NOMO-1 treated with dmso at 0.1 percent for 144 hours (cell line): ENCODE measurements around the gene IQCH.
A peak's percentile ranks its signal among the peaks of the same experiment; 100 is the strongest.

Experiments
- DNase-seq: peaks from one replicate; lab custom pipeline; 2025; ENCODE audit not compliant: unreplicated experiment; lab: John Stamatoyannopoulos, UW

IQCH gene

DNA sequence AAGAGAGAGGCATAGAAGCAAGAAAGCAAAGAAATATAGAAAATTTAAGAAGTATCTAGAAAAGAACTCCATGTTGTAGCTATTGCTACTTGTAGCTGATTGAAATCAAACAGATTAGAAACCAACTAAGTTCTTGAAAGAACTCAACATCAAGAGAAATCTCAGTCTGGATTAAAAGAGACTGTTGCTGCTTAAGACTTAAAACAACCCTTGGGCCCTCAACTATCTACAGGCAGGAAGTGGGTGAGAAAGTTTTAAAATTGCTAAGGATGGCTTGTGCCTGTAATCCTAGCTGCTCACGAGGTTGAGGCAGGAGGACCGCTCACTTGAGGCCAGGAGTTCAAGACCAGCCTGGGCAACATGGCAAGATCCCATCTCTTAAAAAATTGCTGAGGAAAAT is 227.1 kb downstream of the IQCH start:
- DNase-seq = no peak

DNA sequence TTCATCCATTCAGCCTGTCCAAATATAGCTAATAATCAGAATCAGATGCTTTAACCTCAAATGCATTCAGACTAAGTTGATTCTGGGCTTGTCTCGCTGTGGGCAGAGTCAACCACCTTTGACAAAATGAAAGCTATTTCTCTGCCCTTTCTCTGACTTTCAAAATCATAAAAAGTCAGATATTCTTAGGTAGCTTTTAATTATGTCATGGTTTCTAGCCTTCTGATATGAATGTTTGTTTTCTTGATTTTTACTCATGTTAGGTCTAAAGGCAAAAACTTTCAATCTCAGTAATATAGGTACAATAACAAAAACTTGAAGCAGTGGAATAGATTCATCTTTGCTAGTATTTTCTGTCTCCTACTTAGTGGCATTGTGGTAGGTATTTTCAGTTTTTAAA is 241.0 kb downstream of the IQCH start:
- DNase-seq = no peak

DNA sequence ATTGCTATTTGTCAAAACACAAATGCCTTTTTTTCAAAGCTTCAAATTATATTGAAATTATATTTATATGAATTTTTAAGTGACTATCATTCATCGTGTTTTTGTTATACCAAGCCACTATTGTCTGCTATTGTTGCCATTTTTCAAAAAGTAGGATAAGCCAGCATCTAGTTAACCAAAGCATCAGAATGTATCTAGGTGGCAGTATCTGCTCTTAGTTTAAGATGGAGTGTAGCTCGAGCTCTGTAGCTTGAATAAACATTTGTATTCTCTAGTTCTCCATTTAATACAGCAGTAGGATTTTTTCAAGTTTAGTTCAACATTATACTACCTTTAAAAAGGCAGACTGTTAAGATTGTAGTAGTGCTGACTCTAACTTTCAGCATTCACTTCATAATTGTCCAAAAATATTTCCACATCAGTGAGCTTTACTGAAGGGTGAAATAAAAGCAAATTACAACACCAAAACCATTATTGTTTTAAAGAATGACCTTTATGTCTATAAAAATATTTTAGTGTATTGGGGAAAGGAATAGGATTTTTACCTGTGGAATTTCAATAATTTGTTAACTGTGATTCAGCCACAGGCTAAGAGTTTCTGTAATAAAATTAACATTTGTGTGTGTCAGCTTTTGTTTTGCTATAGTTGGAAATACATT is 246.7 kb downstream of the IQCH start:
- DNase-seq = peak; percentile 30

DNA sequence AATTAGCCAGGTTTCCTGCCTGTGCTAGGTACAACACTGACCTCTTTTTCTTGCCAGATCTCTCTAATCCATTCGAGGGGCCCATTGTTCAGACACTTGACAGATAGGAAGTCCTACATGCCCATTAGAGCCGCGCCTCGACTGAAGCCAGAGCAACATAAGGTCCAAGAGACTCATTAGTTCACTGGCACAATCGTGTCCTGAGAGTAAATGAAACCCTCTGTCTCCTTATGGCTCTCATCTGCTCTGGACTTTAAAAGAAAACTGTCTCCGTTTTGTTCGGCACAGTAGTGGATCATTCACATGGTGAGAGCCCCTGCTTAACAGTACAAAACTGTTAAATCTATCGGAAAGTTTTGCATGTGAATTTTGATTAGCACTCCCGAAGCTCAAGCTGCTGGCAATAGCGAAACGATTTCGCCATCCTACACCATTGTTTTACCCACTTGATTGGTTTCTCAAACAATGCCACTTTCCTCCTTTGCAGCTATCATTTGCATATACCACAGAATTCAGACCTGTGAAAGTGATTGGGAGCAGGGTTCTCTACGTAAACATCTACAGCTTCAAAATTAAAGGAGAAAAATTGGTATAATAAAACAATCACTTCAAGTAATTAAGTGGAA is 247.4 kb downstream of the IQCH start:
- no peak for DNase-seq

DNA sequence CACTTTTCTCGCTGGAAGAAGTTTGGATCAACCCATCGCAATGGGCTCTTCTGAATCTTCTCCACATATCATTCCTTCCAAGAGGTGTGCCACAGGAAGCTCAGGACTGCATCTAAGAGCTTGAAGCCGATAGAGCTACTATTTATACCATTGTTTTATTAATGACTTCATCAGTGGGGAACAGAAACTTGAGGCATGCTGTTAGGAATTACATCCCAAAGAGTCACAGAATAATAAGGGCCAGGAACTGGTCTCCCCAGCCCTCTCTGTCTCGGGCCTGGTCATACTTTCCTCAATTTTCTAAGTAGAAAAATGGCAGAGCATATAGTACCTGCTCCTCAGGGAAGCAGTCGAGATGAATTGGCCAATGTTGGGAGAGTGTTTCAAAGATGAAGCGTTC is 249.5 kb downstream of the IQCH start:
- DNase-seq = no peak

DNA sequence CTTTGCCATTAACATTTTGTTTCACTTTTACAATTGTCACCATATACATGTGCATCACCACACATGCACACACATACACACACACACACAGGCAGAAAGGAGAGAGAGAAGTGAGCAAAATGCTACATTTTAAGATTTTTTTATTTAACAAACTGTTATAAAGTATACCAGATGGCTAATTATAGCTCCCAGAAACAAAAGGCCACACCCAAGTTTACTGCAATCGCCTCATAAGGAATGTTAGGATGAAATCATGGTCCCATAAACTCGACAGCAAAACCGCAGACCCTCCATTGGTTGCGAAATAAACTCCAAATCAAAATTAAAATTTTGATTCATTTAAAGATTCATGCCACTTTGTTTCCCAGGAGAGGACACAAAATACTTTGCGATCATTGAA is 250.2 kb downstream of the IQCH start:
- DNase-seq = no peak

DNA sequence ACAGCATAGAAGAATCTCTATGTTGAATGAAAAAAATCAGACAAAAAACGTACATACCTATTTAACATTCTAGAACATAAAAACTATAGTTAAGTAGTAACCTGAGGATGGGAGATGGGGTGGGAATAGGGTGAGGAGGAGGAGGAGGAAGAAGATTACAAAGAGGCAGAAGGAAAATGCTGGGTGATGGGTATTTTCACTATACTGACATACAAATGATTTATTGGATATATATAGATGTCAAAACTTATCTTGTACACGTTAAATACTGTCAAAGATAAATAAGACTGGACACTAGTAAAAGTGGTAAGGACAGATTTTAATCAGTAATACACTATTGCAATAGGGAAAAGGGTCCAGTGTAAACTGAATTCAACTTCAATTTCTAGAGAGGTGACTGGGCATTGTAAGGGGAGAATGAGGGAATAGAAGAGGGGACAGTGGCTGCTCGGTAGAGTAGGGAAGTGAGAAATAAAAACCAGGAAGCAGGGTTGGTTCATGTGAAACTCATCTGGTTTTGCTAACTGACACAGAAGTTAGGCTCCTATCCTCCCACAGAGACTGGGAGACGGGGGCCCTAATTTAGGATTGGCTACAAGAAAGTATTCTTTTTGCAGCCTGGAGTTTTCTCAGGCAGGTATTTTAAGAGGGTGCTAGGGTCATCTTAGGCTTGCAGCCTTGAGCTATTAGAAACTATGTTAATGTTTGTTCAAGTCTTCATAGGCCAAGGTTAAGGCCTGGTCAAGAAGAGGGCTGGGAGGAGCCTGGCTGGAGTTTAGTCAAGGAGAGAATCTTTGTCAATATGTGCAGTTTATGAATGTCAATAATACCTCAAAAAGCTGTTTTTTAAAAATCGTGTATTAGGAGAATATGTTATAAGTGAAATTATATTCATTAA is 251.3 kb downstream of the IQCH start:
- DNase-seq = peak; percentile 17

DNA sequence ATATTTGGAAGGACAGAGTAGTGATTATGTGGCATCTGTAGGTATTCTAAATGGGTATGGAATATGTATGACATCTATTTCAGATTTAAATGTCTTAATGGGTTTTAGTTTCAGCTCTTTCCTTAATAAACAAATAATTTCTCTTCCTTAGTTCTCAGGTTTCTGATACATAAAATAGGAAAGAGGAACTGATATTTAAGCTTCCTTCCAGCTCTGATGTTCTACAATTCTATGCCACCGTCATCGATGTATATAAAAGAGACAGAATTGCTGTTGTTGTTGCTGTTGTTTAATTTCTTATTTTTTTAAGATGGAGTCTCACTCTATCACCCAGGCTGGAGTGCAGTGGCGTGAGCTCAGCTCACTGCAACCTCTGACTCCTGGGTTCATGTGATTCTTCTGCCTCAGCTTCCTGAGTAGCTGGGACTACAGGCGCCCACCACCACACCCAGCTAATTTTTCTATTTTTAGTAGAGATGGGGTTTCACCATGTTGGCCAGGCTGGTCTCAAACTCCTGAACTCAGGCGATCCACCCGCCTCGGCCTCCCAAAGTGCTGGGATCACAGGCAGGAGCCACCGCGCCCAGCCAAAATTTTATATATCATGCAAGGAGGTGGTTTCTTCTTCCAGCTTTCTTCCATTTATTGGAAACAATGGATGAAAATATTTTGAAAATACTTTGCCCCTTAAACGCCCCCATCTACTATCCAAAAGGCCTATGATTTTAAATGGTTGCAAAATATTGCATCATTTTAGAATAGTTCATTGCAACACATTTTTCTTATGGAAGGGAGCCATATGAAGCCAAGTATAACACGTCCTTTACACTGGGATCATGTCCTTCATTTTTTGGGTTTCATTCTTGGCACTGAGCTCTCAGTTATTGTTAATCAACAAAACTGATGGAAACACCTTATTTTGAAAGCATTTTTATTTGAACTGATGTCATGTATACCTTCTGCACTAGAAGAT is 252.5 kb downstream of the IQCH start:
- DNase-seq = no peak

DNA sequence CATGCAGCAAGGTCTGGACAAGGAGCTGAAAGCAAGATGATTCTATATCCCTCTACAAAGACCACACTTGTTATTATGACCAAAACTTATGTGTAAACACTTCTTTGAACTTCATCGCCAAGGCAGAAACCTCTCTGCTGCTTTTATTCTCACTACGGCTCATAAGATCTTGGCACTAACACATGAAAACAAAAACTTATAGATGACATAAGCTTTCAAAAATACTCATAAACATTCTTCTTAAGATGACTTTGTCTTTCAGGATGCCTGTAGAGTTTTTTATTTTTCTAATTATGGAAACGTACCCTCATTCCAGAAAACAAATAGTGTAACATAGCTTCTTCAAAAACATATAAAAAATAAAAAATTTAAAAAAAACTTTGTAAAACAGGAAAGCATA is 253.8 kb downstream of the IQCH start:
- no peak for DNase-seq

DNA sequence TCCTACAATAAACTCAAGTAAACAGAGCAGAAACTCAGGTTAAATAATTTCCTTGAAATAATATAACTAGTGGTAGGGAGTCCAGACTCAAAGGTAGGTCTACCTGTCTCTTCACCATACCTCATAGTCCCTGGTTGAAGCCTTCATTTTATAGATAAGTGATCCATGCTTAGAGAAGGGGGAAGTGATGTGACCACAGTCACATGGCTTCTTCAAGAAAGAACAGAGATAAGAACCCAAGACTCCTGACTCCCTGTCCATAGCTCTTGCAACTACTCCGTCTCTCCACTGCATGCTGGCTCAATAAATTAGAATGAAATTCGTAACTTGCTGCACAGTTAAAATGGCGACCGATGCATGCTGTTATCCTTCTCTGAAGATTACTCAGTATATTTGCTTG is 255.3 kb downstream of the IQCH start:
- DNase-seq = no peak

DNA sequence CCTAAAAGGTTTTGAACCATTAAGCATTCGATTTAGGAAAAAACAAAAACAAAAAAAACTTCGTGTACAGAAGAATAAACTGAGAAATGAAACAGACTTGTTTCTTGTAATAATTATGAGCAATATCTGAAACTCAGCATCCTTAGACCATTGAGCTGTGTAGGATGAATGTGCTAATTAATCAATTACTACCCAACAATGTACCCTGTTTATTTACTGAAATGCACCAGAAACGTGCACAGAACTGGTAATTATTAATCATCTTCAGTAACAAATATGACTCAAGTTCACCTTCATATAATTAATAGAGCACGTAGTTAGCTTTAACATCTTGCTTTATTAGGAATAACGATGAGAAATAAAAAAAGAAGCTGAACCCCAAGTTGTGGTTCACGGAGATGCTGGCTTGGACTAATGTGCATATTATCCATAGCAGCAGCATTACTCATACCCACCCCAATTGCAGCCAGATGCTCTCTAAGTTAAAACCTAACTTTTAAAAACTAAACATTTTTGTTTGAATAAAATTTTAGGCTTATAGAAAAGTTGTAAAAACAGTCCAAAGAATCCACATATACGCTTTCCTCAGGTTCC is 256.1 kb downstream of the IQCH start:
- no peak for DNase-seq

DNA sequence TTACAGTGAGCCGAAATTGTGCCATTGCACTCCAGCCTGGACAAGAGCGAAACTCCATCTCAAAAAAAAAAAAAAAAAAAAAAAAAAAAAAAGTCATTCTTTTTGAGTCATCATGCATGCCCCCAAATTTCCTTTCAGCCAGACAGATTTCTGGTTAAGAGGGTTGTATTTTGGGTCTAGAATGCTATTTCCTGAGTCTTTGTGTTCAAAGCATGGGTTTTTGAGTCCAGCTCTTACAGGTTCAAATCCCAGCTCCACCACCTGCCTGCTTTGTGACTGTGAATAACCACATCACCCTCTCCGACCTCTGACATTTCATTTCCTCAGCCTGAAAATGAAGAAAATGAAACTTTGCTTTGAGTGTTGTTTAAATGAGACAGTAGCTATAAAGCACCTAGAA is 257.0 kb downstream of the IQCH start:
- no peak for DNase-seq

DNA sequence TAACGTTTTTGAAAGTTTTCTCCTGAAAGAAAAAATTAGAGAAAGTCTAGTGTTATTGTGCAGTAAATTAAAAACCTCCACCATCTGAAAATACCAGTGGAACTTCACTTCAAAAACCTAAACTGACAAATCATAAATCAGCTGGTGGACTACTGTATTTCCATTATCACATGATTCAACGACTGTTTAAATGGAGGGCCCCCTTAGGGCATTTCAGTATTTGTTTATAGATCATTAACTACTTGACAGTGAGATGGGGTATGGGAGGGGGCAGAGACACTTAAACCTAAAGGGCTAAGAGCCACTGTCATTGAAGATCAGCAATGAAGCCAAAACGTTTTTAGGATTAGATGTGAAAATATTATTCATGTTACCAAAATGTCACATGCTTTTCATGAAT is 257.6 kb downstream of the IQCH start:
- no peak for DNase-seq

DNA sequence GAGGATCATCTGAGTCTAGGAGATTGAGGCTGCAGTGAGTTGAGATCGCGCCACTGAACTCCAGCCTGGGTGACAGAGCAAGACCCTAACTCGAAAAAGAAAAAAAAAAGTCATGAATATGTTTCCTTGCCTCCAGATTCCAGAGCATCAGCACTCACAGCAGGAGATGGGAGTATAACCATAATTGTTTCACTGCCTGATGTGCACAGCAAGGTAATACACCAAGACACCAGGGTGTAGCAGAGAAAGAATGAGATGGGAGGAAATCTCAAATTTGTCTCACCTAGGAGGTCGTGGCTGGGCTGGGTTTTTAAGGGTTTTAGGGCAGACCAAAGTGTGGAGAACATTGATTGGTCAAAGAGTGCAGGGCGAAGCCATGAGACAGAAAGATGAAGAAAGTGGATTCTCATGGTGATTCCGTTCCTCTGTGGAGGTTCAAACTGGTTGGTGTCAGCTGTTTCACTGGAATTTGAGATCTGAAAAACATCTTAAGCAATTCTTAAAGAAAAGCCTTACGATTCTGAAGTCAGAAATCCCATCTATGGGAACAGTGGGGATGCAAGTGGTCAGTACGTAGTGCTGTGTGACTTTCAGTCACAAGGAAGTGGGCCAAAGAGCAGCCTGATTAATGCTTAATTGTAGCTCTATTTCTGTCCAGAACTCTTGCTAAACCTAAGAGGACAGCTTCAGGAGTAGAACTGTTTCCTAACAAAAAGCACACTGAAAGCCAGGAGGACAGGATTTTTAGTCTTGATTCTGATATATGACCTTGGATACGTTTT is 258.5 kb downstream of the IQCH start:
- no peak for DNase-seq

DNA sequence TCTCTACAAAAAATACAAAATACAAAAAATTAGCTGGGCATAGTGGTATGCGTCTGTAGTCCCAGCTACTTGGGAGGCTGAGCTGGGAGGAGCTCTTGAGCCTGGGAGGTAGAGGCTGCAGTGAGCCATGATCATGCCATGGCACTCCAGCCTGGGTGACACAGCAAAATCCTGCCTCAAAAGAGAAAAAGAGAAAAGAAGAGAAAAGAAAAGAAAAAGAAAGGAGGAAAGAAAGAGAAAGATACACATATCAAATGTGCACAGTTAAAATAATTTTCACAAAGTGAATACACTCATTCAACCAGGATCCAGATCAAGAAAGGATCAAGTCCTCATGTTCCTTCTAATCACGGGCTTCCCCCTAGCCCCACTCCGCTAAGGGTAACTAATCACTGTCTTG is 260.5 kb downstream of the IQCH start:
- no peak for DNase-seq

DNA sequence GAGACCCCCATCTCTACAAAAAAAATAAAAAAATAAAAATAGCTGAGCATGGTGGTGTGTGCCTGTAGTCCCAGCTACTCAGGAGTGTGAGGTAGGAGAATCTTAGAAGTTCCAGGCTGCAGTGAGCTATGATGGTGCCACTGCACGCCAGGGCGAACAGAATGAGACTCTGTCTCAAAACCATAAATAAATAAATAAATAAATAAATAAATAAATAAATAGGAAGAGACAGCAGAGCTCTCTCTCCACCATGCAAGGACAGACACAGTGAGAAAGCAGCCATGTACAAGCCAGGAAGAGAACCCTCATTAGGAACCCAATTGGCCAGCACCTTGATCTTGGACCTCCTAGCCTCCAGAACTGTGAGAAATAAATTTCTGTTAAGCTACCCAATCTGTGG is 261.0 kb downstream of the IQCH start:
- DNase-seq = no peak

DNA sequence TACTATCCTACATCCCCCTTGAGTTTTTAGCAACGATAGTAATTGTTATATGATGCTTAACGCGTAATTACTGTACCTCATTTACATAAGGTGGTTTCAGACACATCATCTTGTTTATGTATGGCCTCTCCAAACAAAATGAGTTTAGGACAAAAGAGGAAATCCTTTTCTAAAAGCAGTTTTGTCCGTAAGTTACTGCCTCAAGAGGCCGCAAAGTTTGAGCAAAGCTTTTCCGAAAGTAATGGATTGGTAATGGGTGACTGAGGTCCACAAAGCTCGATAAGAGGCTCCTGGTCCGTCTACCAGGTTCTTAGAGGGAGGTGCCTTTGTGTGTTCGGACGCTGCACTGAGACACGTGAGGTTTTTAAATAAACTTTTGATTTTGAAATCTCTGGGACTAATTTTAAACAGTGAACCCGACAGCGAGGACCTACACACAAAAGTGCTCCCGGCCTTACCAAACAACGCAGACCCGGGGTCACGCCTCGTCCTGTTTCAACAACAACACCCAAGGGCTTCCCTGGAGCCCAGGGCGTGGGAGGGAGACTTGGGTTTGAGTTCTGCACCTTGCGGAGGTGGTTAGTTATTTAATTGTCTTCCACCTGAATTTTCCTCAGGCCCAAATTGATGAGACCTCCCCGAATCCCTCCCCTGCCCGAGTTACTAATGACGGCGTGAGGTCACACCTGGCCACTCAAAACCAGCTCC is 265.9 kb downstream of the IQCH start:
- DNase-seq = peak; percentile 36

DNA sequence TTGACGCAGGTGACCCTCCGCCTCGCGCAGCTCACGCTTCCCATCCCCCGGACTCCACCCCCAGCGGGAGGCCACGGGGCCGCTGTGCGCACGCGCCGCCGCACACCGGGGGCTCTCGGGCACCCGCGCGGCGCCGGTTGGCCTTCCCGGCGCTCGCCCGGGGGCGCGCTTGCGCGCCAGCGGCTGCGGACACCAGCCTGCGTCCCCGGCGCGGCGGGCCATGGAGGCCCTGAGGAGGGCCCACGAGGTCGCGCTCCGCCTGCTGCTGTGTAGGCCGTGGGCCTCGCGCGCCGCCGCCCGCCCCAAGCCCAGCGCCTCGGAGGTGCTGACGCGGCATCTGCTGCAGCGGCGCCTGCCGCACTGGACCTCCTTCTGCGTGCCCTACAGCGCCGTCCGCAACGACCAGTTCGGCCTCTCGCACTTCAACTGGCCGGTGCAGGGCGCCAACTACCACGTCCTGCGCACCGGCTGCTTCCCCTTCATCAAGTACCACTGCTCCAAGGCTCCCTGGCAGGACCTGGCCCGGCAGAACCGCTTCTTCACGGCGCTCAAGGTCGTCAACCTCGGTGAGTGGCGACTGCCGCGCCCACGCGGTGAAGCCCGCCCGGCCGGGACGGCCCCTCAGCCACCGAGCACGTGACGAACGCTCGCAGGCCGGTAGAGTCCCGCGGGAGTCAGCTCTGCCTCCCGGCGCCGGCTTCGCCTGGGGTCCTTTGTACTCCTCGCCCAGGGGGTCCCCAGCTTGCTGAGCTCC is 266.6 kb downstream of the IQCH start, which contains the start of gene C15orf61:
Gene C15orf61, plus strand, starts transcription at position 103 of the 754 bp plus-strand sequence. Its CDS starts 118 bp downstream, at position 221.
- peak; percentile 62 for DNase-seq
